H1 (cell line): ENCODE measurements around the gene TMC4. TPM values are rescaled to one million over a fixed set of nuclear protein-coding genes. Genes with fewer than 3 reads are reported as not detected.

Source experiments
- CTCF ChIA-PET: fragments of 300-600 bp; sonication (Branson Sonifier 250); formaldehyde crosslinking; loops from one replicate; lab custom pipeline; 2021; ENCODE audit not compliant: partially characterized antibody; lab: Charles Lee
- POLR2A ChIA-PET: fragments of 300-600 bp; sonication (Branson Sonifier 250); formaldehyde crosslinking; loops from one replicate; lab custom pipeline; 2021; ENCODE audit warnings: inconsistent platforms; ENCODE audit not compliant: partially characterized antibody; lab: Charles Lee
- DNase-seq, 2 experiments: peaks; one replicate each; pipeline versions ENCODE4 v3.0.0 to v3.0.0-alpha.2; 2010 to 2022; ENCODE audit warnings: low spot score in 2 of 2, low read depth in 1 of 2, mixed read lengths in 1 of 2
- FAIRE-seq: peaks from 2 replicates; lab custom pipeline; 2011; peaks lifted over from hg19 to GRCh38; lab: Jason Lieb, UNC
- H2AFZ ChIP-seq: 2 replicates; pipeline ENCODE4 v1.8.1; 2012; ENCODE audit warnings: low read length, inconsistent platforms
- H2AK5ac ChIP-seq: 2 replicates; pipeline ENCODE4 v1.6.1; 2013; ENCODE audit warnings: low read depth, low read length
- H2BK120ac ChIP-seq: replicated peaks from 2 replicates; pipeline ENCODE3; 2013; ENCODE audit warnings: low read depth, low read length, inconsistent platforms
- H2BK12ac ChIP-seq: 2 replicates; pipeline ENCODE4 v1.6.1; 2013; ENCODE audit warnings: low read depth, low read length
- H2BK15ac ChIP-seq: 2 replicates; pipeline ENCODE4 v1.6.1; 2013; ENCODE audit warnings: low read length
- H2BK20ac ChIP-seq: 2 replicates; pipeline ENCODE4 v1.6.1; 2013; ENCODE audit warnings: low read length
- H2BK5ac ChIP-seq: 2 replicates; pipeline ENCODE4 v1.6.1; 2013; ENCODE audit warnings: low read depth, low read length
- H3K14ac ChIP-seq: 2 replicates; pipeline ENCODE4 v1.6.1; 2013; ENCODE audit warnings: inconsistent platforms; ENCODE audit not compliant: insufficient read length
- H3K18ac ChIP-seq: 2 replicates; pipeline ENCODE4 v1.6.1; 2013; ENCODE audit warnings: low read length; ENCODE audit errors: extremely low read depth
- H3K23ac ChIP-seq: 2 replicates; pipeline ENCODE4 v1.6.1; 2013; ENCODE audit warnings: inconsistent platforms; ENCODE audit not compliant: insufficient read length
- H3K23me2 ChIP-seq: 2 replicates; pipeline ENCODE4 v1.6.1; 2013; ENCODE audit warnings: low read depth, low read length
- H3K27ac ChIP-seq: 2 replicates; pipeline ENCODE4 v1.6.1; 2011; ENCODE audit warnings: low read depth, low read length, inconsistent platforms
- H3K27me3 ChIP-seq, 4 experiments: replicated peaks in 1 of 4; 1 replicate in 1 of 4; 2 replicates in 3 of 4; pipeline versions ENCODE4 v1.6.1 to v1.8.1; 2011 to 2013; ENCODE audit warnings: low read length in 3 of 4, mild to moderate bottlenecking in 3 of 4, inconsistent platforms in 2 of 4, mixed read lengths in 2 of 4, moderate library complexity in 1 of 4; ENCODE audit not compliant: control insufficient read depth in 3 of 4, insufficient read depth in 3 of 4; ENCODE audit errors: extremely low read depth in 1 of 4
- H3K36me3 ChIP-seq, 4 experiments: 2 replicates each; pipeline versions ENCODE4 v1.6.1 to v1.8.1; 2011 to 2013; ENCODE audit warnings: mild to moderate bottlenecking in 4 of 4, low read length in 3 of 4, moderate library complexity in 2 of 4, control low read depth in 1 of 4, inconsistent platforms in 1 of 4; ENCODE audit not compliant: insufficient read depth in 4 of 4, control insufficient read depth in 2 of 4
- H3K4ac ChIP-seq: replicated peaks from 2 replicates; pipeline ENCODE3; 2013; ENCODE audit warnings: low read length, low read depth, mixed read lengths, inconsistent platforms; ENCODE audit not compliant: insufficient read length
- H3K4me1 ChIP-seq, 4 experiments: replicated peaks in 1 of 4; 1 replicate in 1 of 4; 2 replicates in 3 of 4; pipeline versions ENCODE4 v1.6.1 to v1.8.1; 2011 to 2013; ENCODE audit warnings: low read length in 3 of 4, inconsistent platforms in 2 of 4, mixed read lengths in 1 of 4; ENCODE audit not compliant: insufficient read depth in 4 of 4, control insufficient read depth in 3 of 4
- H3K4me2 ChIP-seq, 2 experiments: 2 replicates each; pipeline versions ENCODE4 v1.6.1 to v1.8.1; 2011 to 2013; ENCODE audit warnings: low read depth in 2 of 2, low read length in 2 of 2, control low read depth in 1 of 2, inconsistent platforms in 1 of 2, mild to moderate bottlenecking in 1 of 2; ENCODE audit not compliant: insufficient read depth in 1 of 2
- H3K4me3 ChIP-seq, 4 experiments: fragments of 200-600, 300-600 bp in 1 of 4; sonication (generic), shearing (Covaris generic), sonication (Bioruptor Twin) in 1 of 4; 2 replicates each; pipeline versions ENCODE4 v1.5.1 to v1.8.1; 2011 to 2016; ENCODE audit warnings: low read length in 4 of 4, low read depth in 3 of 4, control low read depth in 2 of 4, inconsistent platforms in 2 of 4, mild to moderate bottlenecking in 2 of 4, mixed read lengths in 1 of 4, moderate library complexity in 1 of 4; ENCODE audit not compliant: insufficient read depth in 2 of 4; ENCODE audit errors: extremely low read depth in 1 of 4
- H3K56ac ChIP-seq: replicated peaks from 2 replicates; pipeline ENCODE3; 2013; ENCODE audit warnings: low read depth, mild to moderate bottlenecking, mixed read lengths, low read length, inconsistent platforms; ENCODE audit not compliant: insufficient read length
- H3K79me1 ChIP-seq: 2 replicates; pipeline ENCODE4 v1.6.1; 2013; ENCODE audit warnings: low read depth, low read length, control low read depth
- H3K79me2 ChIP-seq, 2 experiments: 2 replicates each; pipeline versions ENCODE4 v1.6.1 to v1.8.1; 2012 to 2013; ENCODE audit warnings: low read length in 2 of 2, mild to moderate bottlenecking in 2 of 2, inconsistent platforms in 1 of 2; ENCODE audit not compliant: insufficient read depth in 2 of 2, control insufficient read depth in 1 of 2
- H3K9ac ChIP-seq, 4 experiments: replicated peaks in 1 of 4; 1 replicate in 1 of 4; 2 replicates in 3 of 4; pipeline versions ENCODE4 v1.6.1 to v1.8.1; 2011 to 2013; ENCODE audit warnings: low read depth in 3 of 4, low read length in 3 of 4, control low read depth in 2 of 4, mild to moderate bottlenecking in 2 of 4, moderate library complexity in 2 of 4, inconsistent platforms in 1 of 4; ENCODE audit errors: extremely low read depth in 1 of 4
- H3K9me3 ChIP-seq, 2 experiments: 2 replicates each; pipeline versions ENCODE4 v1.6.1 to v1.8.1; 2012 to 2013; ENCODE audit warnings: mild to moderate bottlenecking in 2 of 2, moderate library complexity in 2 of 2, control low read depth in 1 of 2, inconsistent platforms in 1 of 2, low read depth in 1 of 2, low read length in 1 of 2, mixed read lengths in 1 of 2; ENCODE audit not compliant: insufficient read depth in 2 of 2
- H4K20me1 ChIP-seq, 2 experiments: replicated peaks in 1 of 2; 2 replicates each; pipeline versions ENCODE3 to v1.8.1; 2011 to 2013; ENCODE audit warnings: inconsistent platforms in 2 of 2, low read length in 2 of 2, mild to moderate bottlenecking in 1 of 2; ENCODE audit not compliant: insufficient read depth in 2 of 2, control insufficient read depth in 1 of 2
- H4K5ac ChIP-seq: 2 replicates; pipeline ENCODE4 v1.6.1; 2013; ENCODE audit warnings: low read length, low read depth, mixed read lengths, inconsistent platforms; ENCODE audit not compliant: insufficient read length
- H4K8ac ChIP-seq: 2 replicates; pipeline ENCODE4 v1.8.0; 2013; ENCODE audit warnings: mild to moderate bottlenecking, moderate library complexity, low read length, inconsistent platforms; ENCODE audit not compliant: insufficient read depth; ENCODE audit errors: extremely low read depth
- H4K91ac ChIP-seq: replicated peaks from 2 replicates; pipeline ENCODE3; 2013; ENCODE audit warnings: low read length, mixed read lengths, inconsistent platforms; ENCODE audit not compliant: insufficient read length
- BCL11A ChIP-seq, 2 experiments: IDR thresholded peaks; one replicate each; pipeline ENCODE4 v1.6.1; 2011; ENCODE audit warnings: low read depth in 2 of 2, low read length in 2 of 2, mild to moderate bottlenecking in 2 of 2
- KDM5A ChIP-seq: fragments of 200-600 bp; IDR thresholded peaks from 2 replicates; pipeline ENCODE4 v1.7.1; 2012; ENCODE audit warnings: mild to moderate bottlenecking, low read length, inconsistent platforms, mixed read lengths
- MAFK ChIP-seq: IDR thresholded peaks from 2 replicates; pipeline ENCODE4 v1.6.1; 2012; ENCODE audit warnings: low read depth, mild to moderate bottlenecking, improper control_type of control experiment, low read length
- PHF8 ChIP-seq: fragments of 200-600 bp; sonication (generic); conservative IDR thresholded peaks from 2 replicates; pipeline ENCODE4 v1.7.1; 2012; ENCODE audit warnings: low read depth, mild to moderate bottlenecking, inconsistent platforms, low read length, moderate library complexity
- RAD21 ChIP-seq, 2 experiments: IDR thresholded peaks in 1 of 2; conservative IDR thresholded peaks in 1 of 2; 2 replicates each; pipeline ENCODE4 v1.6.1; 2011; ENCODE audit warnings: low read depth in 2 of 2, low read length in 2 of 2, improper control_type of control experiment in 1 of 2, inconsistent platforms in 1 of 2, mild to moderate bottlenecking in 1 of 2, moderate library complexity in 1 of 2
- RNF2 ChIP-seq: fragments of 200-900, 300-1000 bp; sonication (generic); IDR thresholded peaks from 2 replicates; pipeline ENCODE4 v1.7.1; 2016; ENCODE audit warnings: borderline replicate concordance, low read depth, mild to moderate bottlenecking, antibody characterized with exemption, low read length; ENCODE audit not compliant: poor library complexity, severe bottlenecking; ENCODE audit errors: missing control alignments
- RXRA ChIP-seq: IDR thresholded peaks from 2 replicates; pipeline ENCODE4 v1.6.1; 2011; ENCODE audit warnings: low read depth, mild to moderate bottlenecking, low read length, moderate library complexity; ENCODE audit not compliant: insufficient read depth
- SIN3A ChIP-seq, 2 experiments: IDR thresholded peaks in 1 of 2; conservative IDR thresholded peaks in 1 of 2; 2 replicates each; pipeline ENCODE4 v1.6.1; 2011 to 2012; ENCODE audit warnings: low read length in 2 of 2, improper control_type of control experiment in 1 of 2, low read depth in 1 of 2, mild to moderate bottlenecking in 1 of 2
- TAF7 ChIP-seq: optimal IDR thresholded peaks from 2 replicates; pipeline ENCODE3; 2011; ENCODE audit warnings: low read depth, mild to moderate bottlenecking, inconsistent platforms, low read length, moderate library complexity, borderline replicate concordance
- ZNF274 ChIP-seq: IDR thresholded peaks from 2 replicates; pipeline ENCODE4 v1.7.0; 2012; ENCODE audit warnings: low read length, borderline replicate concordance; ENCODE audit errors: extremely low read depth
- WGBS, 2 experiments: shearing (Covaris generic) in 1 of 2; methylation state at CpG; one replicate each; pipeline versions ENCODE4 v1.1.6 to v1.1.7; 2013 to 2015; ENCODE audit warnings: low lambda C conversion rate in 2 of 2, mixed read lengths in 2 of 2, inconsistent platforms in 1 of 2, low coverage in 1 of 2, missing lambda C conversion rate in 1 of 2; ENCODE audit not compliant: insufficient replicate concordance in 2 of 2, insufficient coverage in 1 of 2, insufficient read length in 1 of 2; ENCODE audit errors: extremely low coverage in 1 of 2, missing lambda C conversion rate in 1 of 2; 5-methylcytosine and 5-hydroxymethylcytosine counted together
- polyA plus RNA-seq, 7 experiments: library from polyadenylated mRNA; depleted of rRNA in 3 of 7; stranded (reverse) in 5 of 7; unstranded in 2 of 7; fragments of >200 nt in 5 of 7; fragments of 200-250 nt in 2 of 7; gene quantifications; 1 replicate in 5 of 7; 2 replicates in 1 of 7; 4 replicates in 1 of 7; pipeline versions ENCODE4 v1.2.1 to v1.2.3, GENCODE V29; 2011 to 2013; ENCODE audit warnings: missing spikeins in 2 of 7, mixed read lengths in 2 of 7
- total RNA-seq: library from RNA; stranded (reverse); fragmentation: NEBNext Ultra II Directional; extraction: Animal tissue kit (Norgen Biotek cat#: 25700); gene quantifications from 2 replicates; pipeline ENCODE4 v1.2.1, GENCODE V29; 2021

TMC4 gene
- total and polyA plus RNA-seq, 2 of the 8 experiments (the other 6 are each of a cell fraction or from before 2014, with no cell fraction given) = 5.5 to 6.3 TPM

- no peak overlapping the region for H2BK15ac ChIP-seq
- no peaks in the 10 kb centered on the region for H3K27me3 ChIP-seq
- H4K5ac ChIP-seq = no peak overlapping the region
- H4K8ac ChIP-seq = no peak overlapping the region
- no peak overlapping the region for H2AK5ac ChIP-seq
- peaks cover 0 to 1% (median 0%) of the 10 kb centered on the region in 4 experiments; a peak in 2 of 7 replicates for H3K4me1 ChIP-seq
- 88% methylated on average over 26 of the region's 27 CpGs; no CpG with 5 or more reads in 1 of the 2 experiments for WGBS, 2 experiments
- no peak overlapping the region for H3K23ac ChIP-seq
- H3K4me2 ChIP-seq = no peak overlapping the region
- ChIA-PET CTCF (no interaction called here), POLR2A (interaction anchor here (5.4 to 23.4 kb wide), 2 partner anchors 12 to 30 kb away, joined by 33 to 909 read pairs; partner anchors contain the start of genes MBOAT7, RPS9 and TSEN34)
- H4K91ac ChIP-seq = no peak overlapping the region
- no peak overlapping the region for H3K9ac ChIP-seq
- no peaks in the 10 kb centered on the region for H4K20me1 ChIP-seq
- no peak overlapping the region for H2BK12ac ChIP-seq
- H3K56ac ChIP-seq = no peak overlapping the region
- H3K14ac ChIP-seq = no peak overlapping the region
- H3K18ac ChIP-seq = no peak overlapping the region
- DNase-seq = no peak
- no peak overlapping the region for H2AFZ ChIP-seq
- H3K27ac ChIP-seq = no peak overlapping the region
- no peaks in the 10 kb centered on the region for H3K23me2 ChIP-seq
- no peak overlapping the region for H2BK20ac ChIP-seq
- H3K9me3 ChIP-seq = no peaks in the 10 kb centered on the region
- H3K4ac ChIP-seq = no peak overlapping the region
- H3K79me2 ChIP-seq = no peaks in the 10 kb centered on the region
- H3K79me1 ChIP-seq = no peaks in the 10 kb centered on the region
- H2BK120ac ChIP-seq = no peak overlapping the region
- H3K4me3 ChIP-seq = no peak overlapping the region
- H3K36me3 ChIP-seq = no peaks in the 10 kb centered on the region
- FAIRE-seq = no peak
- H2BK5ac ChIP-seq = no peak overlapping the region
- TF ChIP-seq SIN3A (conservative IDR thresholded peaks at IDR 0.05 in 1 of 2, IDR thresholded peaks at IDR 0.05 in 1 of 2; ENCODE audit: low read depth in 1 of 2, low read length in 2 of 2) = no peak
- TF ChIP-seq RAD21 (IDR thresholded peaks at IDR 0.05 in 1 of 2, conservative IDR thresholded peaks at IDR 0.05 in 1 of 2; ENCODE audit: low read depth in 2 of 2, low read length in 2 of 2) = no peak
- no peak for TF ChIP-seq ZNF274
- TF ChIP-seq PHF8 = no peak
- no peak for TF ChIP-seq BCL11A (IDR thresholded peaks at IDR 0.05; ENCODE audit: low read depth in 2 of 2, low read length in 2 of 2)
- TF ChIP-seq KDM5A = no peak
- no peak for TF ChIP-seq TAF7
- TF ChIP-seq MAFK = no peak
- TF ChIP-seq RXRA = no peak
- no peak for TF ChIP-seq RNF2
Observed at GRCh38 chr19:54218960-54219661, 46.2 kb upstream of the TMC4 start.
